GM12878 (cell line): ENCODE measurements around the gene GRHL1.

ENCODE experiments used
- CEBPB ChIP-seq, 2 experiments: fragments of 150-350 bp in 1 of 2; IDR thresholded peaks; 2 replicates each; pipeline ENCODE4 v1.6.1; 2012 to 2014; ENCODE audit warnings: low read depth in 2 of 2, low read length in 2 of 2, borderline replicate concordance in 1 of 2, inconsistent platforms in 1 of 2
- CHD2 ChIP-seq: IDR thresholded peaks from 2 replicates; pipeline ENCODE4 v1.6.1; 2011; ENCODE audit warnings: low read depth, low read length, improper control_type of control experiment, borderline replicate concordance
- ESRRA ChIP-seq: IDR thresholded peaks from 2 replicates; pipeline ENCODE4 v1.6.1; 2012; ENCODE audit warnings: mild to moderate bottlenecking, low read length, improper control_type of control experiment
- HDAC2 ChIP-seq: fragments of 200-600 bp; sonication (generic); IDR thresholded peaks from 2 replicates; pipeline ENCODE4 v1.6.1; 2017
- JUND ChIP-seq: IDR thresholded peaks from 2 replicates; pipeline ENCODE4 v1.6.1; 2012; ENCODE audit warnings: low read depth, mild to moderate bottlenecking, low read length, improper control_type of control experiment, moderate library complexity
- PAX5 ChIP-seq: IDR thresholded peaks from 2 replicates; pipeline ENCODE4 v1.6.1; 2011; ENCODE audit warnings: low read depth, low read length, borderline replicate concordance
- POLR2A ChIP-seq: IDR thresholded peaks from 2 replicates; pipeline ENCODE4 v1.6.1; 2011; ENCODE audit warnings: low read depth, mild to moderate bottlenecking, low read length
- SMC3 ChIP-seq: IDR thresholded peaks from 2 replicates; pipeline ENCODE4 v1.6.1; 2011; ENCODE audit warnings: low read length, improper control_type of control experiment, borderline replicate concordance
- SRF ChIP-seq, 2 experiments: IDR thresholded peaks; 2 replicates each; pipeline ENCODE4 v1.6.1; 2011; ENCODE audit warnings: low read depth in 2 of 2, low read length in 2 of 2, mild to moderate bottlenecking in 1 of 2, moderate library complexity in 1 of 2
- TAF1 ChIP-seq: IDR thresholded peaks from 2 replicates; pipeline ENCODE4 v1.6.1; 2011; ENCODE audit warnings: mild to moderate bottlenecking, low read depth, low read length, borderline replicate concordance
- TCF12 ChIP-seq: IDR thresholded peaks from 2 replicates; pipeline ENCODE4 v1.6.1; 2011; ENCODE audit warnings: low read depth, mild to moderate bottlenecking, low read length
- YBX1 ChIP-seq: fragments of 450-650 bp; IDR thresholded peaks from 2 replicates; pipeline ENCODE4 v1.6.1; 2016; ENCODE audit warnings: antibody characterized with exemption
- TF ChIP-seq, protein P1 (sequence below), 3 experiments: IDR thresholded peaks in 2 of 3; conservative IDR thresholded peaks in 1 of 3; 2 replicates each; pipeline ENCODE4 v1.5.1; 2011; ENCODE audit warnings: low read depth in 3 of 3, low read length in 3 of 3, mild to moderate bottlenecking in 3 of 3, control low read depth in 2 of 3, moderate library complexity in 2 of 3, inconsistent platforms in 1 of 3, mixed read lengths in 1 of 3; ENCODE audit not compliant: control insufficient read depth in 2 of 3, insufficient read depth in 1 of 3; ENCODE audit errors: extremely low read depth in 1 of 3
- TF ChIP-seq, protein P2 (sequence below): IDR thresholded peaks from 2 replicates; pipeline ENCODE4 v1.6.1; 2012; ENCODE audit warnings: mild to moderate bottlenecking, low read depth, low read length

DNA sequence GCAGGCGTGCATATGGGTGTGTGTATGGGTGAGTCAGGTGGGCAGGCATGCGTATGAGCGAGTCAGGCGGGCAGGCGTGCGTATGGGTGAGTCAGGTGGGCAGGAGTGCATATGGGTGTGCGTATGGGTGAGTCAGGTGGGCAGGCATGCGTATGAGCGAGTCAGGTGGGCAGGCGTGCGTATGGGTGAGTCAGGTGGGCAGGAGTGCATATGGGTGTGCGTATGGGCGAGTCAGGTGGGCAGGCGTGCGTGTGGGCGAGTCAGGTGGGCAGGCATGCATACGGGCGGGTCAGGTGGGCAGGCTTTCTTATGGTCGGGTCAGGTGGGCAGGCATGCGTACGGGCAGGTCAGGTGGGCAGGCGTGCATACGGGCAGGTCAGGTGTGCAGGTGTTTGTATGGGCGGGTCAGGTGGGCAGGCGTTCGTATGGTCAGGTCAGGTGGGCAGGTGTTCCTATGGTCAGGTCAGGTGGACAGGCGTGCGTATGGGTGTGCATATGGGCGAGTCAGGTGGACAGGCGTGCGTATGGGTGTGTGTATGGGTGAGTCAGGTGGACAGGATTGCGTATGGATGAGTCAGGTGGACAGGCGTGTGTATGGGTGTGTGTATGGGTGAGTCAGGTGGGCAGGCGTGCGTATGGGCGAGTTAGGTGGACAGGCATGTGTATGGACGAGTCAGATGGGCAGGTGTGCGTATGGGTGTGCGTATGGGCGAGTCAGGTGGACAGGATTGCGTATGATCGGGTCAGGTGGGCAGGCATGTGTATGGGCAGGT, 63.1 kb downstream of the GRHL1 start:
- no peak for TF ChIP-seq TAF1
- no peak for TF ChIP-seq SRF (IDR thresholded peaks at IDR 0.05; ENCODE audit: low read depth in 2 of 2, low read length in 2 of 2)
- TF ChIP-seq CEBPB (IDR thresholded peaks at IDR 0.05; ENCODE audit: borderline replicate concordance in 1 of 2, low read depth in 2 of 2, low read length in 2 of 2): no peak
- no peak for TF ChIP-seq TCF12
- no peak for TF ChIP-seq YBX1
- TF ChIP-seq, protein P1, sequence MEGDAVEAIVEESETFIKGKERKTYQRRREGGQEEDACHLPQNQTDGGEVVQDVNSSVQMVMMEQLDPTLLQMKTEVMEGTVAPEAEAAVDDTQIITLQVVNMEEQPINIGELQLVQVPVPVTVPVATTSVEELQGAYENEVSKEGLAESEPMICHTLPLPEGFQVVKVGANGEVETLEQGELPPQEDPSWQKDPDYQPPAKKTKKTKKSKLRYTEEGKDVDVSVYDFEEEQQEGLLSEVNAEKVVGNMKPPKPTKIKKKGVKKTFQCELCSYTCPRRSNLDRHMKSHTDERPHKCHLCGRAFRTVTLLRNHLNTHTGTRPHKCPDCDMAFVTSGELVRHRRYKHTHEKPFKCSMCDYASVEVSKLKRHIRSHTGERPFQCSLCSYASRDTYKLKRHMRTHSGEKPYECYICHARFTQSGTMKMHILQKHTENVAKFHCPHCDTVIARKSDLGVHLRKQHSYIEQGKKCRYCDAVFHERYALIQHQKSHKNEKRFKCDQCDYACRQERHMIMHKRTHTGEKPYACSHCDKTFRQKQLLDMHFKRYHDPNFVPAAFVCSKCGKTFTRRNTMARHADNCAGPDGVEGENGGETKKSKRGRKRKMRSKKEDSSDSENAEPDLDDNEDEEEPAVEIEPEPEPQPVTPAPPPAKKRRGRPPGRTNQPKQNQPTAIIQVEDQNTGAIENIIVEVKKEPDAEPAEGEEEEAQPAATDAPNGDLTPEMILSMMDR (IDR thresholded peaks at IDR 0.05 in 2 of 3, conservative IDR thresholded peaks at IDR 0.05 in 1 of 3; ENCODE audit: control insufficient read depth in 2 of 3, extremely low read depth in 1 of 3, insufficient read depth in 1 of 3, low read depth in 3 of 3, low read length in 3 of 3): no peak
- no peak for TF ChIP-seq CHD2
- no peak for TF ChIP-seq SMC3
- TF ChIP-seq, protein P2, sequence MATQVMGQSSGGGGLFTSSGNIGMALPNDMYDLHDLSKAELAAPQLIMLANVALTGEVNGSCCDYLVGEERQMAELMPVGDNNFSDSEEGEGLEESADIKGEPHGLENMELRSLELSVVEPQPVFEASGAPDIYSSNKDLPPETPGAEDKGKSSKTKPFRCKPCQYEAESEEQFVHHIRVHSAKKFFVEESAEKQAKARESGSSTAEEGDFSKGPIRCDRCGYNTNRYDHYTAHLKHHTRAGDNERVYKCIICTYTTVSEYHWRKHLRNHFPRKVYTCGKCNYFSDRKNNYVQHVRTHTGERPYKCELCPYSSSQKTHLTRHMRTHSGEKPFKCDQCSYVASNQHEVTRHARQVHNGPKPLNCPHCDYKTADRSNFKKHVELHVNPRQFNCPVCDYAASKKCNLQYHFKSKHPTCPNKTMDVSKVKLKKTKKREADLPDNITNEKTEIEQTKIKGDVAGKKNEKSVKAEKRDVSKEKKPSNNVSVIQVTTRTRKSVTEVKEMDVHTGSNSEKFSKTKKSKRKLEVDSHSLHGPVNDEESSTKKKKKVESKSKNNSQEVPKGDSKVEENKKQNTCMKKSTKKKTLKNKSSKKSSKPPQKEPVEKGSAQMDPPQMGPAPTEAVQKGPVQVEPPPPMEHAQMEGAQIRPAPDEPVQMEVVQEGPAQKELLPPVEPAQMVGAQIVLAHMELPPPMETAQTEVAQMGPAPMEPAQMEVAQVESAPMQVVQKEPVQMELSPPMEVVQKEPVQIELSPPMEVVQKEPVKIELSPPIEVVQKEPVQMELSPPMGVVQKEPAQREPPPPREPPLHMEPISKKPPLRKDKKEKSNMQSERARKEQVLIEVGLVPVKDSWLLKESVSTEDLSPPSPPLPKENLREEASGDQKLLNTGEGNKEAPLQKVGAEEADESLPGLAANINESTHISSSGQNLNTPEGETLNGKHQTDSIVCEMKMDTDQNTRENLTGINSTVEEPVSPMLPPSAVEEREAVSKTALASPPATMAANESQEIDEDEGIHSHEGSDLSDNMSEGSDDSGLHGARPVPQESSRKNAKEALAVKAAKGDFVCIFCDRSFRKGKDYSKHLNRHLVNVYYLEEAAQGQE: no peak
- TF ChIP-seq HDAC2: no peak
- no peak for TF ChIP-seq POLR2A
- TF ChIP-seq JUND: no peak
- no peak for TF ChIP-seq ESRRA
- TF ChIP-seq PAX5: no peak
